ENCODE data around the gene CACYBP. TPM values are rescaled to one million over a fixed set of nuclear protein-coding genes. Genes with fewer than 3 reads are reported as not detected.

The CACYBP gene
- total and polyA plus RNA-seq, 2 of the 13 experiments (the other 11 are each of a cell fraction or from before 2014, with no cell fraction given) = 18.4 to 183 TPM

DNA sequence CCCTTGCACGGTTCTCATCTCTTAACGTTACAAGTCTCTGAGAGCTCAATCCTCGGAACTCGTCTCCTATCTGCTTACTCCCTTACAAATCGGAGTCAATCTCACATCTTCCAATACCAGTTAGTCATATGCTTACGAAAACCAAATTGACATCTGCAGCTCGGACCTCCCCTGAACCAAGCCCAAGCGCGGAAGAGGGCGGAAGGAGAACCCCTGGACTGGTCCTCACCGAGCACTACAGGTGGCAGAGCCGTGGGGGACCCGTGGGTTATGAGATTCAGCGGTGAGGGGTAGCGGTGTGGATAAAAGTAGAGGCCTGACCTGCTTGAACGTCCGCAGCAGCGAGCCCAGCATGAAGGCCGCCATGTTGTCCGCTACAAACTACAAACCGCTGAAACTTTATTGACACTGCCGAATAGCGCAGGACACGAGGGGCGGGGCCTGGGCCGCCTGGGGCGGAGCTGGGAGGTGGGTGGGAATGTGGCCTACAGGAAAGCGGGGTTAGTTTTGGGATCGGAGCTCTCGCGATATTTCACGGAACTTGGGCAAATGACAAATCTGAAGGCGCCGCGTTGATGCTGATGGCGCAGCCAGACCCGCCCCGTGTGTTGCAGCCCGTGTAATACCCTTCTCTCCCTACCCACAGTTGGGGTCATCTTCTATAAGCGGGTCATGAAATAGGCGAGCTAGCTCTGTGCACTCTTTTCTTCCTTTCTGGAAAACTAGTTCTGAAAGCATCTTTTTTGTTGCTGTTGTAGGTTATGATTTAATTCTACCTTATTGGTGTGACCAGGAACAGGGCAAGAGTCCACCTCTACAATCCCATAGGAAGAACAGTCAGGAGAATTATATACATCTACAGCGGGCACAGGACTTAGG lies 23.5 kb downstream of the CACYBP start, which contains the start of gene MRPS14 (continued):
- TF ChIP-seq, protein P1, sequence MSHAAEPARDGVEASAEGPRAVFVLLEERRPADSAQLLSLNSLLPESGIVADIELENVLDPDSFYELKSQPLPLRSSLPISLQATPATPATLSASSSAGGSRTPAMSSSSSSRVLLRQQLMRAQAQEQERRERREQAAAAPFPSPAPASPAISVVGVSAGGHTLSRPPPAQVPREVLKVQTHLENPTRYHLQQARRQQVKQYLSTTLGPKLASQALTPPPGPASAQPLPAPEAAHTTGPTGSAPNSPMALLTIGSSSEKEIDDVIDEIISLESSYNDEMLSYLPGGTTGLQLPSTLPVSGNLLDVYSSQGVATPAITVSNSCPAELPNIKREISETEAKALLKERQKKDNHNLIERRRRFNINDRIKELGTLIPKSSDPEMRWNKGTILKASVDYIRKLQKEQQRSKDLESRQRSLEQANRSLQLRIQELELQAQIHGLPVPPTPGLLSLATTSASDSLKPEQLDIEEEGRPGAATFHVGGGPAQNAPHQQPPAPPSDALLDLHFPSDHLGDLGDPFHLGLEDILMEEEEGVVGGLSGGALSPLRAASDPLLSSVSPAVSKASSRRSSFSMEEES (CRISPR knock-in tag; IDR thresholded peaks at IDR 0.05) = peak; percentile 41; the same call in 1 of the 2 replicates
- no peak for TF ChIP-seq ZNF143 (CRISPR knock-in tag; IDR thresholded peaks at IDR 0.05)
- no peak for TF ChIP-seq NR2F2 (IDR thresholded peaks at IDR 0.05; ENCODE audit: borderline replicate concordance, low read depth)
- no peak for TF ChIP-seq NFE2L1 (CRISPR knock-in tag; IDR thresholded peaks at IDR 0.05; ENCODE audit: borderline replicate concordance)
- TF ChIP-seq, protein P2, sequence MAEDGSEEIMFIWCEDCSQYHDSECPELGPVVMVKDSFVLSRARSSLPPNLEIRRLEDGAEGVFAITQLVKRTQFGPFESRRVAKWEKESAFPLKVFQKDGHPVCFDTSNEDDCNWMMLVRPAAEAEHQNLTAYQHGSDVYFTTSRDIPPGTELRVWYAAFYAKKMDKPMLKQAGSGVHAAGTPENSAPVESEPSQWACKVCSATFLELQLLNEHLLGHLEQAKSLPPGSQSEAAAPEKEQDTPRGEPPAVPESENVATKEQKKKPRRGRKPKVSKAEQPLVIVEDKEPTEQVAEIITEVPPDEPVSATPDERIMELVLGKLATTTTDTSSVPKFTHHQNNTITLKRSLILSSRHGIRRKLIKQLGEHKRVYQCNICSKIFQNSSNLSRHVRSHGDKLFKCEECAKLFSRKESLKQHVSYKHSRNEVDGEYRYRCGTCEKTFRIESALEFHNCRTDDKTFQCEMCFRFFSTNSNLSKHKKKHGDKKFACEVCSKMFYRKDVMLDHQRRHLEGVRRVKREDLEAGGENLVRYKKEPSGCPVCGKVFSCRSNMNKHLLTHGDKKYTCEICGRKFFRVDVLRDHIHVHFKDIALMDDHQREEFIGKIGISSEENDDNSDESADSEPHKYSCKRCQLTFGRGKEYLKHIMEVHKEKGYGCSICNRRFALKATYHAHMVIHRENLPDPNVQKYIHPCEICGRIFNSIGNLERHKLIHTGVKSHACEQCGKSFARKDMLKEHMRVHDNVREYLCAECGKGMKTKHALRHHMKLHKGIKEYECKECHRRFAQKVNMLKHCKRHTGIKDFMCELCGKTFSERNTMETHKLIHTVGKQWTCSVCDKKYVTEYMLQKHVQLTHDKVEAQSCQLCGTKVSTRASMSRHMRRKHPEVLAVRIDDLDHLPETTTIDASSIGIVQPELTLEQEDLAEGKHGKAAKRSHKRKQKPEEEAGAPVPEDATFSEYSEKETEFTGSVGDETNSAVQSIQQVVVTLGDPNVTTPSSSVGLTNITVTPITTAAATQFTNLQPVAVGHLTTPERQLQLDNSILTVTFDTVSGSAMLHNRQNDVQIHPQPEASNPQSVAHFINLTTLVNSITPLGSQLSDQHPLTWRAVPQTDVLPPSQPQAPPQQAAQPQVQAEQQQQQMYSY (CRISPR knock-in tag; IDR thresholded peaks at IDR 0.05) = no peak
- TF ChIP-seq RFX1 (IDR thresholded peaks at IDR 0.05) = no peak
- no peak for TF ChIP-seq SATB2 (CRISPR knock-in tag; IDR thresholded peaks at IDR 0.05)
- no peak for TF ChIP-seq ZBTB8A (CRISPR knock-in tag; IDR thresholded peaks at IDR 0.05; ENCODE audit: borderline replicate concordance, low read depth)
- no peak for TF ChIP-seq ZNF20 (CRISPR knock-in tag; IDR thresholded peaks at IDR 0.05)
- TF ChIP-seq FOXP1 (IDR thresholded peaks at IDR 0.05) = no peak
- peak; percentile 36; the same call in 1 of the 2 replicates for TF ChIP-seq FOXP1 (CRISPR knock-in tag; IDR thresholded peaks at IDR 0.05)
- peak; percentile 68; the same call in 1 of the 2 replicates for TF ChIP-seq RXRA (CRISPR knock-in tag; IDR thresholded peaks at IDR 0.05)
- no peak for TF ChIP-seq TP53 (CRISPR knock-in tag; conservative IDR thresholded peaks at IDR 0.05)
- TF ChIP-seq, protein P3, sequence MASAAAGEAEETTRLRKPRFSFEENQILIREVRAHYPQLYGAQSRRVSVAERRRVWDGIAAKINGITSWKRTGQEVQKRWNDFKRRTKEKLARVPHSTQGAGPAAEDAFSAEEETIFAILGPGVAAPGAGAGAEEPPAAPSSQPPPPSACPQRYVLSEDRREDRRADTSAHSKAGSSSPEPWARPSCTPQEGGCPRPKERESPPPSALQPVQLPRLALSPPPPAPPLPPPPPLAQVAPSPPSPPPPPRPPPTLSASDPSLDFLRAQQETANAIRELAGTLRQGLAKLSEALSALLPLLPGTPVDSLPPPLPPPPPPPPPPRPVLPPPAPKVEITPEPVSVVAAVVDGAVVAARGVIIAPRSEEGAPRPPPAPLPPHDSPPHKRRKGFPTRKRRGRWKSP (CRISPR knock-in tag; IDR thresholded peaks at IDR 0.05) = no peak
- TF ChIP-seq, protein P4, sequence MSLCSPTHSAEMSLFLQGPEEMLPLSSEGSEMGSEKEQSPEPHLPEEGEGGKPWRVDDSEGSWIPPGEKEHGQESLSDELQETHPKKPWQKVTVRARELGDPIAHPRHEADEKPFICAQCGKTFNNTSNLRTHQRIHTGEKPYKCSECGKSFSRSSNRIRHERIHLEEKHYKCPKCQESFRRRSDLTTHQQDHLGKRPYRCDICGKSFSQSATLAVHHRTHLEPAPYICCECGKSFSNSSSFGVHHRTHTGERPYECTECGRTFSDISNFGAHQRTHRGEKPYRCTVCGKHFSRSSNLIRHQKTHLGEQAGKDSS (CRISPR knock-in tag; IDR thresholded peaks at IDR 0.05; ENCODE audit: borderline replicate concordance, low read depth) = no peak
- peak; percentile 61; the same call in 1 of the 2 replicates for TF ChIP-seq KDM5B (CRISPR knock-in tag; IDR thresholded peaks at IDR 0.05; ENCODE audit: borderline replicate concordance)
- peak; percentile 78; the same call in 1 of the 2 replicates for TF ChIP-seq ZNF350 (CRISPR knock-in tag; IDR thresholded peaks at IDR 0.05; ENCODE audit: borderline replicate concordance, low read depth)
- TF ChIP-seq XBP1 (CRISPR knock-in tag; IDR thresholded peaks at IDR 0.05) = no peak; the same call in 1 of the 2 replicates
- TF ChIP-seq SMAD3 (CRISPR knock-in tag; IDR thresholded peaks at IDR 0.05) = no peak
- TF ChIP-seq, protein P5, sequence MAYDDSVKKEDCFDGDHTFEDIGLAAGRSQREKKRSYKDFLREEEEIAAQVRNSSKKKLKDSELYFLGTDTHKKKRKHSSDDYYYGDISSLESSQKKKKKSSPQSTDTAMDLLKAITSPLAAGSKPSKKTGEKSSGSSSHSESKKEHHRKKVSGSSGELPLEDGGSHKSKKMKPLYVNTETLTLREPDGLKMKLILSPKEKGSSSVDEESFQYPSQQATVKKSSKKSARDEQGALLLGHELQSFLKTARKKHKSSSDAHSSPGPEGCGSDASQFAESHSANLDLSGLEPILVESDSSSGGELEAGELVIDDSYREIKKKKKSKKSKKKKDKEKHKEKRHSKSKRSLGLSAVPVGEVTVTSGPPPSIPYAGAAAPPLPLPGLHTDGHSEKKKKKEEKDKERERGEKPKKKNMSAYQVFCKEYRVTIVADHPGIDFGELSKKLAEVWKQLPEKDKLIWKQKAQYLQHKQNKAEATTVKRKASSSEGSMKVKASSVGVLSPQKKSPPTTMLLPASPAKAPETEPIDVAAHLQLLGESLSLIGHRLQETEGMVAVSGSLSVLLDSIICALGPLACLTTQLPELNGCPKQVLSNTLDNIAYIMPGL (CRISPR knock-in tag; IDR thresholded peaks at IDR 0.05; ENCODE audit: borderline replicate concordance in 1 of 2, low read depth in 1 of 2) = peak; percentile 72 to 81

Data from HepG2 (cell line).